GM18517 (cell line): ENCODE data around the gene ZFHX3.
"Not testable (repeated sequence)": the region's sequence is repeated elsewhere in the genome, so short reads cannot be mapped to it uniquely, and the experiment has no call there.

Experiments used
- ATAC-seq: cut with Tn5 transposase; IDR thresholded peaks from one replicate; pipeline ENCODE4 v1.9.1; 2021; ENCODE audit warnings: mild to moderate bottlenecking, moderate library complexity; ENCODE audit not compliant: unreplicated experiment

Gene ZFHX3

DNA sequence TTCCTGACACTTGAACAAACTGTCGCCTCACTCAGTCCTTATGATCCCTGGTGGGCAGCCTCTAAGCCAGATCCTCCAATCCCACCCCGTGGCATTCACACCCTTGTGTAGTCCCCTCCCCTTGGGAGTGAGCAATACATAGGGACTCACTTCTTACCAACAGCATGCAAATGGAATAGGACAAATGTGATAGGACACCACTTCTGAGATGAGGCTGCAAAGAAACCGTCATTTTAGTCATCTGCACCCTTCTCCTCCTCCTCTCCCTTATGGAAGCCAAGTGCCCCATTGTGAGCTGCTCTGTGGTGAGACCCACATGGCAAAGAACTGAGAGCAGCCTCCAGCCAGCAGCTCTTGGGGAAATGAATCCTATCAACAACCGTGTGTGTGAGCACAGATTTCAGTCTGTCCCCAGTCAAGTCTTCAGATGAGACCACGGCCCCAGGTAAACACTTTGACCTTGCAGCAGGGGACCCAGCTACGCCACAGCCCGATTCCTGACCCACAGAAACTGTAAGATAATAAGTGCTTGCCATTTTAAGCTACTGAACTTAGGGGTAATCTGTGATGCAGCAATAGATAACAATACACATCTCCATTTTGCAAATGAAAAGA lies 46.9 kb downstream of the ZFHX3 start:
- no peak for ATAC-seq

DNA sequence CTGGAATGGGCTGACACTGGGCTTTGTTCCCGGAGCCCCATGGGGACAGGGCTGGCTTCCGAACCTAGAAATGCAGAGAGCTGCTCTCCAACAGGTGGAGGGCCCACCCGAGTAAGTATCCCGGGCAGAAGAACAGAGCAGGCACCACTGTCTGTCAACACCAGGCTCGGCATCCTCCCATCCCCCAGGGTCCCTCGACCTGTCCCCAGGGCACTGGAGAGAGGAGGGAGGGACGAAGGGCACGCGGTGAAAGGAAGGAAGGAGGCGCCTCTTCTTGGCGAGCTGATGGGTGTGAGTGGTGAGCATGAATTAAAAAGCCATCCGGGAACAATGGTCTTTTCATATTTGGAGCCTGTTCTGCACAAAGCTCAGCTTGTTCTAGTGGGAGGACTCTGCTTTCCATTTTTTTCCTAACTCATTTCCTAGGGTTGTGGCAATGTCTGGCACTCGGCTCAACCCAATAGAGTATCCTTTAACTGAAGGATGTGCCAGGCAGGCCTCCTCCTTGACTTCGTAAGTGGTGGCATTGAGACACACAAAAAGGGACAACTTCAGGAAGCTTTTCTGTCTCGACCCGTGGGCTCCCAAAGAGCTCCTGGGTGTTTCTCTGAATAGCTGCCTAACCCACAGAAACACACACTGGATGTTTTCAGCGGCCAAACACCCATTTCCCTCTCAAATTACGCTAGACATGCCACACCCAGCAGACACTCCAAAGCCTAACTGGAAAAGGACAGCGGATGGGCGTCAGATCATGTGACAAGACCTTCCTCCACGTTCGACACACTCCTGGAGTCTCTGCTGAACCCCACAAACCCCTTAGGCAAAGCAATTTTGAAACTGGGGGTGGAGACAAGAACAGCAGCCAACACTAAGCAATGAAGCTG lies 47.7 kb downstream of the ZFHX3 start:
- ATAC-seq: no peak

DNA sequence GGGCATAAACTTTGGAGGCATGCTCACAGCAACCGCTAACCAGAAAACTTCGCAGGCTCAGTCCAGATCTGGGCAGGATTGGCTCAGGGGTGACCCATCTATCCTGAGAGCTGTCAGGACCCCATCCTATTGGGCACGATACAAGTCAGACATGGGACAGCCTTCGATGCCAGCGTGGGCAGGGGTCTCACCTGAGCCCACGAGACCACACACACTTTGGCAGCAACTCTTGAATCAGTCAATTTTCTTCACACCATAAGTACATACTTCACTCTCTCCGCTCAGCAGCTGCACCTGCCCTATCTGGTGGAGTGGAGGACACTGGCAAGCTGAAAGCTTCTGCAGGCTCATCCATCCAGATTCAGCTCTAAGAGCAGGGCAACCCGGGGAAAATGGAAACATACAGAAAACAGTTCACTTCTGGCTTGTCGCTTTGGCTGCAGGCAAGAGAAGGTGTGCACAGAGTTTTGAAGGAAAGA lies 48.3 kb downstream of the ZFHX3 start:
- no peak for ATAC-seq

GRCh38 chr16:72997141-72997542 lies 50.8 kb downstream of the ZFHX3 start:
- ATAC-seq: no peak

- ATAC-seq: no peak
These were observed 51.5 kb downstream of the ZFHX3 start for GRCh38 chr16:72996291-72997062.

DNA sequence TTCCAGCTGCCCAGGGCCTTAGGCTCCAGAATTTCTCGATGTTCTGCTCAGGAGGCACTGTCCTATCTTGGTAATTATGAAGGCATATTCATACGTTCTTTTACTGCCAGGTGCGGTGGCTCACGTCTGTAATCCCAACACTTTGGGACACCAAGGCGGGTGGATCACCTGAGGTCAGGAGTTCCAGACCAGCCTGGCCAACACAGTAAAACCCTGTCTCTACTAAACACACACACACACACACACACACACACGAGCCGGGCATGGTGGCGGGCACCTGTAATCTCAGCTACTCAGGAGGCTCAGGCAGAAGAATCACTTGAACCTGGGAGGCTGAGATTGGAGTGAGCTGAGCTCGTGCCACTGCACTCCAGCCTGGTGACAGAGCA lies 52.1 kb downstream of the ZFHX3 start:
- ATAC-seq: not testable (repeated sequence)

DNA sequence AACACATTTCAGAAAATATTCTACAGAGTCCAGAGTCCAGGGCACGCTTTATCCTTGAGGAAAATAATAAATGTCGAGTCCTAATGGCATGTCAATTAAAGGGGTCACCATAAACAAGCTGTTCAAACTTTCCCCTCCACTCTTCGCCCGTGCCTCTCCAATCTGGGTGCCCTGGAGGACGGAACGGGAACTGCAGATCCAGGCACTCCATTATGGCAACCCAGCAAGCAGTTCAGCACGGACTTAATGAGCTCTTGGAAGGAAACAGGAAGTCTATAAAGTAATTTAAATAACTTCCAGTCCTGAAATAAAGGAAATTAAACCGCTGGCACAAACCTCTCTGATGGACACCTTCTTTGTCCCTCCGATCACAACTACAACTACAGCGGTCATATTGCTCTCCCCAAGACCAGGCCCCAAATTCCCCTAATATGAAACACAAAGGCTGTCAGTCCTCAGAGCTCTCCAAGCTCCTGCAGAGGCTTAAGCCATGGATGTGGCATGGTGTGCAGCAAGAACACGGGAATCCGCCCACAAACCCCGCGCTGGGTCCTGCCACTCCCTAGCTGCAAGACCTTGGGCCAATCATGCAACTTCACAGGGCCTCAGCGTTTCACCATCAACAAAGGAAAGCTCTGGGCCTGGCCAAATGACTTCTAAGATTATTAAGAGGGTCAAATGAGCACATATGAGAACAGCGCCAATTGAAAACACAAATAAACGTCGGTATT lies 52.6 kb downstream of the ZFHX3 start:
- ATAC-seq: no peak

GRCh38 chr16:72992142-72992601 lies 55.8 kb downstream of the ZFHX3 start:
- ATAC-seq: no peak

GRCh38 chr16:72991644-72992043 lies 56.3 kb downstream of the ZFHX3 start:
- ATAC-seq: no peak

DNA sequence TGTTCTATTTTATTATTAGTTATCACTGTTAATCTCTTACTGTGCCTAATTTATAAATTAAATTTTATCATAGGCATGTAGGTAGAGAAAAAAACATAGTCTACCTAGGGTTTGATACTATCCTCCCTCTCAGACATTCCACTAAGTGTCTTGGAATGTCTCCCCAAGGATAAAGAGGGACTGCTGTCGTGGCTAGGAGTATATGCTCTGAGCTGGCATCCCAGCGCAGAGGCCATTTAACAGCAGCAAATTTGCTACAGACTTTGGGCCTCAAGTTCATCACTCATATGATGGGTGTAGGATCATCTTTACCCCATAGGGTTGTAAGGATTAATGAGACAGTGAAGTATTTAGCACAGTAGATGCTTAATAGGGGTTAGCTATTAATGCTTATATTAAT lies 56.7 kb downstream of the ZFHX3 start:
- no peak for ATAC-seq

- no peak for ATAC-seq
These were observed 57.4 kb downstream of the ZFHX3 start for GRCh38 chr16:72990571-72990970.

GRCh38 chr16:72989579-72990551 lies 58.1 kb downstream of the ZFHX3 start:
- ATAC-seq: no peak

DNA sequence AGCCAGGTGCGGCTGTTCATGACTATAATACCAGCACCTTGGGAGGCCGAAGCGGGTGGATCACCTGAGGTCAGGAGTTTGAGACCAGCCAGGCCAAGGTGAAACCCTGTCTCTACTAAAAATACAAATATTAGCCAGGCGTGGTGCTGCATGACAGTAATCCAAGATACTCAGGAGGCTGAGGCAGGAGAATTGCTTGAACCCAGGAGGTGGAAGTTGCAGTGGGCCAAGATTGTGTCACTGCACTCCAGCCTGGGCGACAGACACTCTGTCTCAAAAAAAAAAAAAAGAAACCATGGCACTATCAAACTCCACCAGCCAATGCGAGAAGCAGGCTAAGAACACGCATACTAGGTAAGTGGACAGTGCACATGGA lies 58.7 kb downstream of the ZFHX3 start:
- not testable (repeated sequence) for ATAC-seq

GRCh38 chr16:72988569-72988968 lies 59.4 kb downstream of the ZFHX3 start:
- no peak for ATAC-seq

DNA sequence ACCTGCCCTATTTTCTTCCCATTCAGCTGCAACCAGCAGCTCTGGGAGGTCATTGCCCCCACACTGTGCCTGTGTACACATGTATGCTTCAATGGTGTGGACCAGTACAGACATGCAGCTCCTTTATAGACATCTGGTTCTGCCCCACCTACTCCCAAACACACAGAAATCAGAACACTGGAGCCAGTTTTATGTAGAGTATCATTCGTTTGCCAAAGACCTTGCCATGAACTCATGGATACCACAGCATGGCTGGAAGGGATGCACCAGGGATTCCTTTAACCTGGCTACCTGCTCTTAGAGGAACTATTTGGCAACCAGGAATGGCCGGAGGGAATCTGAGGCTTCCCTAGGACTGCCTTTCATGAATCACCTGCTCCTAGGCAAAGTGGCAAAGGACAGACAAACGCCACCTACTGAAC lies 60.4 kb downstream of the ZFHX3 start:
- ATAC-seq: no peak

GRCh38 chr16:72985995-72986394 lies 61.9 kb downstream of the ZFHX3 start:
- ATAC-seq: no peak

GRCh38 chr16:72985148-72985941 lies 62.6 kb downstream of the ZFHX3 start:
- no peak for ATAC-seq

- ATAC-seq: no peak
These were observed 64.1 kb downstream of the ZFHX3 start for GRCh38 chr16:72983728-72984350.
